Left ventricle myocardium inferior (tissue), 1 donor: Measurements from ENCODE around the gene SLX4. TPM values are rescaled to one million over a fixed set of nuclear protein-coding genes. Genes with fewer than 3 reads are reported as not detected.

ENCODE experiments used
- DNase-seq: peaks from one replicate; pipeline ENCODE4 v3.0.0-alpha.2; 2020
- H3K27ac ChIP-seq: fragments of 200-600 bp; replicated peaks from 2 replicates; pipeline ENCODE4 v1.8.0; 2021
- H3K27me3 ChIP-seq: fragments of 200-600 bp; 2 replicates; pipeline ENCODE4 v1.8.0; 2021; ENCODE audit warnings: low read depth
- H3K36me3 ChIP-seq: fragments of 200-600 bp; 2 replicates; pipeline ENCODE4 v1.8.0; 2021
- H3K4me1 ChIP-seq: fragments of 200-600 bp; 2 replicates; pipeline ENCODE4 v1.8.0; 2021
- H3K4me3 ChIP-seq: fragments of 200-600 bp; 2 replicates; pipeline ENCODE4 v1.8.0; 2021; ENCODE audit warnings: mild to moderate bottlenecking, moderate library complexity
- H3K9me3 ChIP-seq: fragments of 200-600 bp; replicated peaks from 2 replicates; pipeline ENCODE4 v1.8.0; 2021
- CTCF ChIP-seq: fragments of 200-600 bp; IDR thresholded peaks from 2 replicates; pipeline ENCODE4 v1.8.0; 2021; ENCODE audit warnings: antibody characterized with exemption, mild to moderate bottlenecking, borderline replicate concordance
- intact Hi-C: fragments of 100-400 bp; cut with micrococcal nuclease; formaldehyde crosslinking; loops from one replicate; pipeline ENCODE4 v1.11.0; 2022
- total RNA-seq: library from RNA; stranded (reverse); fragmentation: NEBNext Ultra II Directional; extraction: Animal tissue kit (Norgen Biotek cat#: 25700); gene quantifications from one replicate; pipeline ENCODE4 v1.2.1, GENCODE V29; 2021
- donor health status: DM: no; HTN: yes; CAD: no; lungs with severe emphysema.

The SLX4 gene
- total RNA-seq, 1 donor from 2014 or later, result 2.5 TPM

GRCh38 chr16:3606441-3606840 lies 5.0 kb downstream of the SLX4 start:
- intact Hi-C loops, result no loop called here
- H3K27me3 ChIP-seq, result no peaks in the 10 kb centered on the region
- H3K36me3 ChIP-seq, result peaks cover 27% of the 10 kb centered on the region
- H3K4me3 ChIP-seq, result no peak overlapping the region
- no peak overlapping the region for H3K27ac ChIP-seq
- peaks cover 32% of the 10 kb centered on the region for H3K4me1 ChIP-seq
- no peak for DNase-seq
- TF ChIP-seq CTCF, result no peak
- no peaks in the 10 kb centered on the region for H3K9me3 ChIP-seq

- Histone ChIP-seq H3K4me1 (peaks cover 13% of the 10 kb centered on the region), H3K27me3 (no peaks in the 10 kb centered on the region), H3K4me3 (no peak overlapping the region), H3K27ac (no peak overlapping the region), H3K36me3 (peaks cover 35% of the 10 kb centered on the region), H3K9me3 (no peaks in the 10 kb centered on the region)
- TF ChIP-seq CTCF, result no peak
- intact Hi-C loops, result no loop called here
- DNase-seq, result no peak
Measured at GRCh38 chr16:3602320-3602653, 9.1 kb downstream of the SLX4 start.

GRCh38 chr16:3601614-3602319 lies 9.6 kb downstream of the SLX4 start:
- TF ChIP-seq CTCF, result no peak
- H3K4me3 ChIP-seq, result no peak overlapping the region
- no peaks in the 10 kb centered on the region for H3K27me3 ChIP-seq
- intact Hi-C loops, result no loop called here
- no peaks in the 10 kb centered on the region for H3K9me3 ChIP-seq
- H3K4me1 ChIP-seq, result peaks cover 13% of the 10 kb centered on the region
- no peak overlapping the region for H3K27ac ChIP-seq
- peaks cover 35% of the 10 kb centered on the region for H3K36me3 ChIP-seq
- no peak for DNase-seq

GRCh38 chr16:3599922-3600321 lies 11.5 kb downstream of the SLX4 start:
- H3K36me3 ChIP-seq, result peaks cover 27% of the 10 kb centered on the region
- DNase-seq, result no peak
- H3K4me3 ChIP-seq, result no peak overlapping the region
- intact Hi-C loops, result no loop called here
- no peaks in the 10 kb centered on the region for H3K27me3 ChIP-seq
- H3K4me1 ChIP-seq, result peaks cover 13% of the 10 kb centered on the region
- no peaks in the 10 kb centered on the region for H3K9me3 ChIP-seq
- H3K27ac ChIP-seq, result no peak overlapping the region
- no peak for TF ChIP-seq CTCF

GRCh38 chr16:3599121-3599520 lies 12.3 kb downstream of the SLX4 start:
- Histone ChIP-seq H3K27me3 (no peaks in the 10 kb centered on the region), H3K4me1 (peaks cover 13% of the 10 kb centered on the region), H3K4me3 (no peak overlapping the region), H3K36me3 (peaks cover 22% of the 10 kb centered on the region), H3K9me3 (no peaks in the 10 kb centered on the region), H3K27ac (no peak overlapping the region)
- no peak for DNase-seq
- TF ChIP-seq CTCF, result no peak
- intact Hi-C loops, result no loop called here
